HEK293 (cell line): ENCODE results near the gene GSS.

ENCODE experiments used
- GLI4 ChIP-seq: fragments of 450-650 bp; formaldehyde crosslinking; IDR thresholded peaks from 2 replicates; pipeline ENCODE4 v1.5.1; 2016; ENCODE audit warnings: missing biosample characterization, missing genetic modification characterization
- GLIS2 ChIP-seq: fragments of 450-650 bp; formaldehyde crosslinking; IDR thresholded peaks from 2 replicates; pipeline ENCODE4 v1.5.1; 2016; ENCODE audit warnings: missing biosample characterization, missing genetic modification characterization
- IKZF3 ChIP-seq: fragments of 450-650 bp; IDR thresholded peaks from 2 replicates; pipeline ENCODE4 v1.5.0; 2018; ENCODE audit warnings: missing biosample characterization, mild to moderate bottlenecking, missing genetic modification characterization, moderate library complexity
- KLF7 ChIP-seq: fragments of 450-650 bp; formaldehyde crosslinking; IDR thresholded peaks from 2 replicates; pipeline ENCODE4 v1.5.1; 2016; ENCODE audit warnings: missing biosample characterization, missing genetic modification characterization, borderline replicate concordance
- YY1 ChIP-seq: fragments of 450-650 bp; formaldehyde crosslinking; IDR thresholded peaks from 2 replicates; pipeline ENCODE4 v1.5.1; 2018; ENCODE audit warnings: missing biosample characterization, missing genetic modification characterization
- ZBTB48 ChIP-seq: fragments of 450-650 bp; formaldehyde crosslinking; IDR thresholded peaks from 2 replicates; pipeline ENCODE4 v1.5.1; 2016; ENCODE audit warnings: missing biosample characterization, missing genetic modification characterization
- ZBTB8A ChIP-seq: fragments of 450-650 bp; formaldehyde crosslinking; IDR thresholded peaks from 2 replicates; pipeline ENCODE4 v1.5.1; 2016; ENCODE audit warnings: missing biosample characterization, missing genetic modification characterization
- ZEB2 ChIP-seq: fragments of 450-650 bp; formaldehyde crosslinking; IDR thresholded peaks from 2 replicates; pipeline ENCODE4 v1.5.1; 2016; ENCODE audit warnings: missing biosample characterization, missing genetic modification characterization
- ZFHX2 ChIP-seq: fragments of 450-650 bp; formaldehyde crosslinking; conservative IDR thresholded peaks from 2 replicates; pipeline ENCODE4 v1.5.1; 2016; ENCODE audit warnings: missing biosample characterization, missing genetic modification characterization
- ZNF501 ChIP-seq: fragments of 450-650 bp; formaldehyde crosslinking; IDR thresholded peaks from 2 replicates; pipeline ENCODE4 v1.5.1; 2016; ENCODE audit warnings: missing biosample characterization, missing genetic modification characterization
- ZNF596 ChIP-seq: fragments of 450-650 bp; IDR thresholded peaks from 2 replicates; pipeline ENCODE4 v1.5.0; 2018; ENCODE audit warnings: missing biosample characterization, mild to moderate bottlenecking, missing genetic modification characterization, moderate library complexity
- ZNF600 ChIP-seq: fragments of 450-650 bp; formaldehyde crosslinking; IDR thresholded peaks from 2 replicates; pipeline ENCODE4 v1.5.1; 2016; ENCODE audit warnings: missing biosample characterization, missing genetic modification characterization
- ZNF707 ChIP-seq: fragments of 450-650 bp; formaldehyde crosslinking; IDR thresholded peaks from 2 replicates; pipeline ENCODE4 v1.5.1; 2016; ENCODE audit warnings: missing biosample characterization, missing genetic modification characterization
- ZNF768 ChIP-seq: fragments of 450-650 bp; formaldehyde crosslinking; IDR thresholded peaks from 2 replicates; pipeline ENCODE4 v1.5.1; 2018; ENCODE audit warnings: missing biosample characterization, mild to moderate bottlenecking, missing genetic modification characterization
- ZSCAN16 ChIP-seq: fragments of 450-650 bp; formaldehyde crosslinking; IDR thresholded peaks from 2 replicates; pipeline ENCODE4 v1.5.1; 2016; ENCODE audit warnings: missing biosample characterization, missing genetic modification characterization
- TF ChIP-seq, protein P1 (sequence below): fragments of 450-650 bp; formaldehyde crosslinking; IDR thresholded peaks from 2 replicates; pipeline ENCODE4 v1.5.1; 2016; ENCODE audit warnings: missing biosample characterization, missing genetic modification characterization
- TF ChIP-seq, protein P2 (sequence below): fragments of 450-650 bp; formaldehyde crosslinking; IDR thresholded peaks from 2 replicates; pipeline ENCODE4 v1.5.1; 2016; ENCODE audit warnings: missing biosample characterization, missing genetic modification characterization, low read depth
- TF ChIP-seq, protein P3 (sequence below): fragments of 450-650 bp; formaldehyde crosslinking; IDR thresholded peaks from 2 replicates; pipeline ENCODE4 v1.5.1; 2016; ENCODE audit warnings: missing biosample characterization, missing genetic modification characterization, borderline replicate concordance
- TF ChIP-seq, protein P4 (sequence below): fragments of 450-650 bp; formaldehyde crosslinking; IDR thresholded peaks from 2 replicates; pipeline ENCODE4 v1.5.1; 2016; ENCODE audit warnings: missing biosample characterization, missing genetic modification characterization
- TF ChIP-seq, protein P5 (sequence below): fragments of 450-650 bp; formaldehyde crosslinking; IDR thresholded peaks from 2 replicates; pipeline ENCODE4 v1.5.1; 2016; ENCODE audit warnings: missing biosample characterization, missing genetic modification characterization
- TF ChIP-seq, protein P6 (sequence below): fragments of 450-650 bp; formaldehyde crosslinking; IDR thresholded peaks from 2 replicates; pipeline ENCODE4 v1.5.1; 2016; ENCODE audit warnings: missing biosample characterization, missing genetic modification characterization
- TF ChIP-seq, protein P7 (sequence below): fragments of 450-650 bp; formaldehyde crosslinking; conservative IDR thresholded peaks from 2 replicates; pipeline ENCODE4 v1.5.1; 2016; ENCODE audit warnings: low read depth, missing biosample characterization, missing genetic modification characterization

Gene GSS

DNA sequence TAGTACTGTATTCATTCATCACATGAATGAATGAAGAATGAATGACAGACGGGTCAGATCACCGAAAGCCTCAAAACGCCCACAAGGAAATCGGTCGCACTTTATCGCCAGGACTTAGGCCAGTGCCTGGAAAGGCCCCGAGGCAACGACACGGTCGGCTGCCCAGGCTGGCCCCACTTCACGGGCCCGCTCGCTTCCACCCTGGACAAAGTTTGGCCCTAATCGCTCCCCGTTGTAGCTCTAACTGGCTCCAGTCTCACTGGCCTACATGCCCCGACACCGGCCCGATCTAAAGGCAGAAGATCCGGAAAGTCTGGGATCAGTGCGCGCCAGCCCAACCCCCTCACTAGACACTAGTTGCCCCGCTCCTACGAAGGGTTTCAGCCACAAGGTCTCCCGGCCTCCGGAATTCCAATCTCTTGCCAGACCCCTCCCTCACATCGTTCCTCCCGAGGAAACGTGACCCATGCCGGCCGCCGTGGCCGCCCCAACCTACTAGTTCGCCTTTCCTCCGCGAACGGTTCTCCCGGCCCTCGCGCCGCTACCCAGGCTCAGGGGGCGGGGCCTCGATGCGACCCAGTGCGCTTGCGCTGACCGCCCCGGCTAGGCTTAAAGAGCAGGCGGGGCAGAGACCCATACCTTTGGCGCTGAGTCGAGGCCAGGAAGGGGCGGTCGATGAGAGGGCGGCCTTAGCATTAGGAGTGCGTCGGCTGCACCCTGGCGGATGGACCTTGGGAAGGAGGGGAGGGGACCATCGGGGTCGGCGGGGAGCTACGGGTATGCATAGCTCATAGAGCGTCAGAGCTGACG lies at the start of gene GSS, which contains the start of gene MYH7B (continued):
- TF ChIP-seq, protein P1, sequence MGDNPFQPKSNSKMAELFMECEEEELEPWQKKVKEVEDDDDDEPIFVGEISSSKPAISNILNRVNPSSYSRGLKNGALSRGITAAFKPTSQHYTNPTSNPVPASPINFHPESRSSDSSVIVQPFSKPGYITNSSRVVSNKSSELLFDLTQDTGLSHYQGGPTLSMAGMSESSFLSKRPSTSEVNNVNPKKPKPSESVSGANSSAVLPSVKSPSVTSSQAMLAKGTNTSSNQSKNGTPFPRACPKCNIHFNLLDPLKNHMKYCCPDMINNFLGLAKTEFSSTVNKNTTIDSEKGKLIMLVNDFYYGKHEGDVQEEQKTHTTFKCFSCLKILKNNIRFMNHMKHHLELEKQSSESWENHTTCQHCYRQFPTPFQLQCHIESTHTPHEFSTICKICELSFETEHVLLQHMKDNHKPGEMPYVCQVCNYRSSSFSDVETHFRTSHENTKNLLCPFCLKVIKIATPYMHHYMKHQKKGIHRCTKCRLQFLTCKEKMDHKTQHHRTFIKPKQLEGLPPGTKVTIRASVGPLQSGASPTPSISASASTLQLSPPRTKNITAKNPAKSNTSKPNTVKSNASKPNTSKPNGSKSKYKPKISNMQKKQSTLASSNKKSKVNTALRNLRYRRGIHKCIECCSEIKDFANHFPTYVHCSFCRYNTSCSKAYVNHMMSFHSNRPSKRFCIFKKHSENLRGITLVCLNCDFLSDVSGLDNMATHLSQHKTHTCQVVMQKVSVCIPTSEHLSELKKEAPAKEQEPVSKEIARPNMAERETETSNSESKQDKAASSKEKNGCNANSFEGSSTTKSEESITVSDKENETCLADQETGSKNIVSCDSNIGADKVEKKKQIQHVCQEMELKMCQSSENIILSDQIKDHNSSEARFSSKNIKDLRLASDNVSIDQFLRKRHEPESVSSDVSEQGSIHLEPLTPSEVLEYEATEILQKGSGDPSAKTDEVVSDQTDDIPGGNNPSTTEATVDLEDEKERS (tag by site-specific recombination): peak; percentile 26; the same call in 1 of the 2 replicates
- TF ChIP-seq GLI4 (tag by site-specific recombination) (no peak), ZEB2 (tag by site-specific recombination) (peak; percentile 85), ZNF600 (tag by site-specific recombination) (peak; percentile 89), IKZF3 (tag by site-specific recombination) (no peak), KLF7 (tag by site-specific recombination) (no peak), ZSCAN16 (tag by site-specific recombination) (peak; percentile 68; the same call in 1 of the 2 replicates), GLIS2 (tag by site-specific recombination) (peak; percentile 61; the same call in 1 of the 2 replicates), ZNF596 (tag by site-specific recombination) (no peak), ZNF768 (tag by site-specific recombination) (no peak), ZBTB8A (tag by site-specific recombination) (peak; percentile 65), ZNF707 (tag by site-specific recombination) (no peak), YY1 (no peak), ZFHX2 (tag by site-specific recombination) (peak; percentile 44), ZBTB48 (tag by site-specific recombination) (peak; percentile 89), ZNF501 (tag by site-specific recombination) (peak; percentile 85)
- TF ChIP-seq, protein P2, sequence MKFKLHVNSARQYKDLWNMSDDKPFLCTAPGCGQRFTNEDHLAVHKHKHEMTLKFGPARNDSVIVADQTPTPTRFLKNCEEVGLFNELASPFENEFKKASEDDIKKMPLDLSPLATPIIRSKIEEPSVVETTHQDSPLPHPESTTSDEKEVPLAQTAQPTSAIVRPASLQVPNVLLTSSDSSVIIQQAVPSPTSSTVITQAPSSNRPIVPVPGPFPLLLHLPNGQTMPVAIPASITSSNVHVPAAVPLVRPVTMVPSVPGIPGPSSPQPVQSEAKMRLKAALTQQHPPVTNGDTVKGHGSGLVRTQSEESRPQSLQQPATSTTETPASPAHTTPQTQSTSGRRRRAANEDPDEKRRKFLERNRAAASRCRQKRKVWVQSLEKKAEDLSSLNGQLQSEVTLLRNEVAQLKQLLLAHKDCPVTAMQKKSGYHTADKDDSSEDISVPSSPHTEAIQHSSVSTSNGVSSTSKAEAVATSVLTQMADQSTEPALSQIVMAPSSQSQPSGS (tag by site-specific recombination): no peak
- TF ChIP-seq, protein P3, sequence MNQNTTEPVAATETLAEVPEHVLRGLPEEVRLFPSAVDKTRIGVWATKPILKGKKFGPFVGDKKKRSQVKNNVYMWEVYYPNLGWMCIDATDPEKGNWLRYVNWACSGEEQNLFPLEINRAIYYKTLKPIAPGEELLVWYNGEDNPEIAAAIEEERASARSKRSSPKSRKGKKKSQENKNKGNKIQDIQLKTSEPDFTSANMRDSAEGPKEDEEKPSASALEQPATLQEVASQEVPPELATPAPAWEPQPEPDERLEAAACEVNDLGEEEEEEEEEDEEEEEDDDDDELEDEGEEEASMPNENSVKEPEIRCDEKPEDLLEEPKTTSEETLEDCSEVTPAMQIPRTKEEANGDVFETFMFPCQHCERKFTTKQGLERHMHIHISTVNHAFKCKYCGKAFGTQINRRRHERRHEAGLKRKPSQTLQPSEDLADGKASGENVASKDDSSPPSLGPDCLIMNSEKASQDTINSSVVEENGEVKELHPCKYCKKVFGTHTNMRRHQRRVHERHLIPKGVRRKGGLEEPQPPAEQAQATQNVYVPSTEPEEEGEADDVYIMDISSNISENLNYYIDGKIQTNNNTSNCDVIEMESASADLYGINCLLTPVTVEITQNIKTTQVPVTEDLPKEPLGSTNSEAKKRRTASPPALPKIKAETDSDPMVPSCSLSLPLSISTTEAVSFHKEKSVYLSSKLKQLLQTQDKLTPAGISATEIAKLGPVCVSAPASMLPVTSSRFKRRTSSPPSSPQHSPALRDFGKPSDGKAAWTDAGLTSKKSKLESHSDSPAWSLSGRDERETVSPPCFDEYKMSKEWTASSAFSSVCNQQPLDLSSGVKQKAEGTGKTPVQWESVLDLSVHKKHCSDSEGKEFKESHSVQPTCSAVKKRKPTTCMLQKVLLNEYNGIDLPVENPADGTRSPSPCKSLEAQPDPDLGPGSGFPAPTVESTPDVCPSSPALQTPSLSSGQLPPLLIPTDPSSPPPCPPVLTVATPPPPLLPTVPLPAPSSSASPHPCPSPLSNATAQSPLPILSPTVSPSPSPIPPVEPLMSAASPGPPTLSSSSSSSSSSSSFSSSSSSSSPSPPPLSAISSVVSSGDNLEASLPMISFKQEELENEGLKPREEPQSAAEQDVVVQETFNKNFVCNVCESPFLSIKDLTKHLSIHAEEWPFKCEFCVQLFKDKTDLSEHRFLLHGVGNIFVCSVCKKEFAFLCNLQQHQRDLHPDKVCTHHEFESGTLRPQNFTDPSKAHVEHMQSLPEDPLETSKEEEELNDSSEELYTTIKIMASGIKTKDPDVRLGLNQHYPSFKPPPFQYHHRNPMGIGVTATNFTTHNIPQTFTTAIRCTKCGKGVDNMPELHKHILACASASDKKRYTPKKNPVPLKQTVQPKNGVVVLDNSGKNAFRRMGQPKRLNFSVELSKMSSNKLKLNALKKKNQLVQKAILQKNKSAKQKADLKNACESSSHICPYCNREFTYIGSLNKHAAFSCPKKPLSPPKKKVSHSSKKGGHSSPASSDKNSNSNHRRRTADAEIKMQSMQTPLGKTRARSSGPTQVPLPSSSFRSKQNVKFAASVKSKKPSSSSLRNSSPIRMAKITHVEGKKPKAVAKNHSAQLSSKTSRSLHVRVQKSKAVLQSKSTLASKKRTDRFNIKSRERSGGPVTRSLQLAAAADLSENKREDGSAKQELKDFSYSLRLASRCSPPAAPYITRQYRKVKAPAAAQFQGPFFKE (tag by site-specific recombination): no peak
- TF ChIP-seq, protein P4, sequence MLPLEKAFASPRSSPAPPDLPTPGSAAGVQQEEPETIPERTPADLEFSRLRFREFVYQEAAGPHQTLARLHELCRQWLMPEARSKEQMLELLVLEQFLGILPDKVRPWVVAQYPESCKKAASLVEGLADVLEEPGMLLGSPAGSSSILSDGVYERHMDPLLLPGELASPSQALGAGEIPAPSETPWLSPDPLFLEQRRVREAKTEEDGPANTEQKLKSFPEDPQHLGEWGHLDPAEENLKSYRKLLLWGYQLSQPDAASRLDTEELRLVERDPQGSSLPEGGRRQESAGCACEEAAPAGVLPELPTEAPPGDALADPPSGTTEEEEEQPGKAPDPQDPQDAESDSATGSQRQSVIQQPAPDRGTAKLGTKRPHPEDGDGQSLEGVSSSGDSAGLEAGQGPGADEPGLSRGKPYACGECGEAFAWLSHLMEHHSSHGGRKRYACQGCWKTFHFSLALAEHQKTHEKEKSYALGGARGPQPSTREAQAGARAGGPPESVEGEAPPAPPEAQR (tag by site-specific recombination): no peak
- TF ChIP-seq, protein P5, sequence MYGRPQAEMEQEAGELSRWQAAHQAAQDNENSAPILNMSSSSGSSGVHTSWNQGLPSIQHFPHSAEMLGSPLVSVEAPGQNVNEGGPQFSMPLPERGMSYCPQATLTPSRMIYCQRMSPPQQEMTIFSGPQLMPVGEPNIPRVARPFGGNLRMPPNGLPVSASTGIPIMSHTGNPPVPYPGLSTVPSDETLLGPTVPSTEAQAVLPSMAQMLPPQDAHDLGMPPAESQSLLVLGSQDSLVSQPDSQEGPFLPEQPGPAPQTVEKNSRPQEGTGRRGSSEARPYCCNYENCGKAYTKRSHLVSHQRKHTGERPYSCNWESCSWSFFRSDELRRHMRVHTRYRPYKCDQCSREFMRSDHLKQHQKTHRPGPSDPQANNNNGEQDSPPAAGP: peak; percentile 13; the same call in 1 of the 2 replicates
- TF ChIP-seq, protein P6, sequence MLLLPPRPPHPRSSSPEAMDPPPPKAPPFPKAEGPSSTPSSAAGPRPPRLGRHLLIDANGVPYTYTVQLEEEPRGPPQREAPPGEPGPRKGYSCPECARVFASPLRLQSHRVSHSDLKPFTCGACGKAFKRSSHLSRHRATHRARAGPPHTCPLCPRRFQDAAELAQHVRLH (tag by site-specific recombination): peak; percentile 76
- TF ChIP-seq, protein P7, sequence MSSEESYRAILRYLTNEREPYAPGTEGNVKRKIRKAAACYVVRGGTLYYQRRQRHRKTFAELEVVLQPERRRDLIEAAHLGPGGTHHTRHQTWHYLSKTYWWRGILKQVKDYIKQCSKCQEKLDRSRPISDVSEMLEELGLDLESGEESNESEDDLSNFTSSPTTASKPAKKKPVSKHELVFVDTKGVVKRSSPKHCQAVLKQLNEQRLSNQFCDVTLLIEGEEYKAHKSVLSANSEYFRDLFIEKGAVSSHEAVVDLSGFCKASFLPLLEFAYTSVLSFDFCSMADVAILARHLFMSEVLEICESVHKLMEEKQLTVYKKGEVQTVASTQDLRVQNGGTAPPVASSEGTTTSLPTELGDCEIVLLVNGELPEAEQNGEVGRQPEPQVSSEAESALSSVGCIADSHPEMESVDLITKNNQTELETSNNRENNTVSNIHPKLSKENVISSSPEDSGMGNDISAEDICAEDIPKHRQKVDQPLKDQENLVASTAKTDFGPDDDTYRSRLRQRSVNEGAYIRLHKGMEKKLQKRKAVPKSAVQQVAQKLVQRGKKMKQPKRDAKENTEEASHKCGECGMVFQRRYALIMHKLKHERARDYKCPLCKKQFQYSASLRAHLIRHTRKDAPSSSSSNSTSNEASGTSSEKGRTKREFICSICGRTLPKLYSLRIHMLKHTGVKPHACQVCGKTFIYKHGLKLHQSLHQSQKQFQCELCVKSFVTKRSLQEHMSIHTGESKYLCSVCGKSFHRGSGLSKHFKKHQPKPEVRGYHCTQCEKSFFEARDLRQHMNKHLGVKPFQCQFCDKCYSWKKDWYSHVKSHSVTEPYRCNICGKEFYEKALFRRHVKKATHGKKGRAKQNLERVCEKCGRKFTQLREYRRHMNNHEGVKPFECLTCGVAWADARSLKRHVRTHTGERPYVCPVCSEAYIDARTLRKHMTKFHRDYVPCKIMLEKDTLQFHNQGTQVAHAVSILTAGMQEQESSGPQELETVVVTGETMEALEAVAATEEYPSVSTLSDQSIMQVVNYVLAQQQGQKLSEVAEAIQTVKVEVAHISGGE: no peak; the same call in none of the 2 replicates
